ENCODE results near the gene ENPP6. TPM values are rescaled to one million over a fixed set of nuclear protein-coding genes. Genes with fewer than 3 reads are reported as not detected.

Gene ENPP6
- total and polyA plus RNA-seq, 2 of the 13 experiments (the other 11 are each of a cell fraction or from before 2014, with no cell fraction given), result not detected

- Histone ChIP-seq H3K27me3 (ENCODE audit: control insufficient read depth in 1 of 2, insufficient read depth in 2 of 2, low read length in 2 of 2) (peaks cover 1 to 9% of the 10 kb centered on the region in 2 experiments; a peak in 1 of 5 replicates), H4K20me1 (ENCODE audit: insufficient read depth, low read length) (no peaks in the 10 kb centered on the region), H3K4me2 (ENCODE audit: low read depth, low read length) (0 out of 2 replicates have a peak overlapping the region, but pooled peaks have one; percentile 13), H3K4me3 (replicated peaks in 1 of 3; ENCODE audit: insufficient read depth in 1 of 3, low read depth in 2 of 3, low read length in 3 of 3) (no peak overlapping the region), H3K79me2 (ENCODE audit: insufficient read depth, low read length) (no peaks in the 10 kb centered on the region), H3K9me3 (ENCODE audit: low read length) (no peaks in the 10 kb centered on the region), H3K27ac (ENCODE audit: extremely low read length, insufficient read depth, low read length) (no peak overlapping the region), H3K4me1 (ENCODE audit: insufficient read depth, low read length) (peaks cover 10% of the 10 kb centered on the region), H3K9ac (ENCODE audit: insufficient read depth, low read depth, low read length) (no peak overlapping the region), H3K36me3 (replicated peaks in 1 of 2; ENCODE audit: control insufficient read depth in 1 of 2, insufficient read depth in 2 of 2, low read length in 2 of 2) (no peaks in the 10 kb centered on the region), H2AFZ (ENCODE audit: low read length) (no peak overlapping the region)
- ChIA-PET CTCF (ENCODE audit: low intra/inter-chr PET ratio, low total read pairs) (no interaction called here), POLR2A (no interaction called here)
- intact Hi-C loops (cut with micrococcal nuclease; ENCODE audit: unreplicated experiment) (no loop called here), in situ Hi-C loops (cut with HindIII; ENCODE audit: extremely low pct_ligation_motif_present, low pct_unique_long_range_greater_than_20kb) (no loop called here)
- peak; percentile 9 for DNase-seq (ENCODE audit: low spot score)
- TF ChIP-seq FOXA3 (CRISPR knock-in tag; IDR thresholded peaks at IDR 0.05) (peak; percentile 47; the same call in 1 of the 2 replicates), ZNF224 (CRISPR knock-in tag; IDR thresholded peaks at IDR 0.05) (no peak), FOXA1 (IDR thresholded peaks at IDR 0.05) (no peak), FOXA1 (CRISPR knock-in tag; IDR thresholded peaks at IDR 0.05) (0 out of 2 replicates have a peak, but pooled peaks have one; percentile 26), HMG20A (CRISPR knock-in tag; IDR thresholded peaks at IDR 0.05; ENCODE audit: borderline replicate concordance) (0 out of 2 replicates have a peak, but pooled peaks have one; percentile 26), EP300 (IDR thresholded peaks at IDR 0.05; ENCODE audit: low read depth in 2 of 2, low read length in 2 of 2) (0 out of 4 replicates have a peak, but pooled peaks of 1 of the 2 experiments have one; percentile 19), EP300 (CRISPR knock-in tag; IDR thresholded peaks at IDR 0.05; ENCODE audit: borderline replicate concordance) (no peak), ZBTB39 (CRISPR knock-in tag; IDR thresholded peaks at IDR 0.05) (no peak), HNF4A (CRISPR knock-in tag; IDR thresholded peaks at IDR 0.05) (0 out of 2 replicates have a peak, but pooled peaks have one; percentile 27), RARA (CRISPR knock-in tag; IDR thresholded peaks at IDR 0.05) (0 out of 2 replicates have a peak, but pooled peaks have one; percentile 18), CEBPB (IDR thresholded peaks at IDR 0.05; ENCODE audit: borderline replicate concordance, low read depth, low read length) (peak; percentile 22; the same call in 1 of the 2 replicates), GMEB1 (CRISPR knock-in tag; IDR thresholded peaks at IDR 0.05; ENCODE audit: borderline replicate concordance) (no peak), ZNF672 (CRISPR knock-in tag; IDR thresholded peaks at IDR 0.05) (no peak), MATR3 (CRISPR knock-in tag; IDR thresholded peaks at IDR 0.05) (no peak)
- ATAC-seq, result peak; percentile 68
- FAIRE-seq, result no peak
- WGBS (ENCODE audit: low lambda C conversion rate), result 0% methylated on average over 7 of the region's 7 CpGs
- no TSS peak for BruUV-seq (replicated peaks)
Observed at GRCh38 chr4:184150102-184150839, 67.4 kb downstream of the ENPP6 start.

All from HepG2 (cell line).